Activated naive CD4-positive, alpha-beta T cell treated with anti-CD3 and anti-CD28 coated beads, Interleukin-2, amount 50 U/mL, for 72 hours (primary cell): ENCODE data around the gene GUSB. TPM values are rescaled to one million over a fixed set of nuclear protein-coding genes. Genes with fewer than 3 reads are reported as not detected.
"Not testable (repeated sequence)": the region's sequence is repeated elsewhere in the genome, so short reads cannot be mapped to it uniquely, and the experiment has no call there.

Experiments
- ATAC-seq, 2 donors: fragments of 150-1000 bp; cut with Tn5 transposase; 2 replicates each; pipeline ENCODE4 v1.10.0; 2021; ENCODE audit warnings: mild to moderate bottlenecking in 2 of 2, moderate library complexity in 2 of 2
- DNase-seq, 2 donors: peaks; one replicate each; pipeline ENCODE4 v3.0.0; 2021 to 2022; ENCODE audit warnings: low spot score in 2 of 2
- H3K27ac Mint-ChIP-seq, 2 donors: one replicate each; pipeline ENCODE4 v1.8.0; 2022; ENCODE audit warnings: mild to moderate bottlenecking in 2 of 2, mixed read lengths in 2 of 2
- H3K36me3 Mint-ChIP-seq, 2 donors: one replicate each; pipeline ENCODE4 v1.8.0; 2022; ENCODE audit warnings: mixed read lengths in 2 of 2
- H3K9me3 Mint-ChIP-seq, 2 donors: one replicate each; pipeline ENCODE4 v1.8.0; 2022; ENCODE audit warnings: mixed read lengths in 2 of 2
- total RNA-seq, 2 donors: library from RNA; stranded (reverse); gene quantifications; one replicate each; pipeline ENCODE4 v1.2.3, GENCODE V29; 2022

Gene GUSB
- total RNA-seq, 2 donors from 2014 or later, result 49.3 to 89.6 TPM

GRCh38 chr7:65955718-65956117 lies 26.3 kb downstream of the GUSB start:
- Mint-ChIP-seq H3K36me3 (peaks cover 0 to 2% of the 10 kb centered on the region in 2 donors), H3K27ac (no peak overlapping the region), H3K9me3 (no peaks in the 10 kb centered on the region)
- DNase-seq (no peak), ATAC-seq (no peak)

GRCh38 chr7:65953890-65954450 lies 28.0 kb downstream of the GUSB start:
- Mint-ChIP-seq H3K27ac (no peak overlapping the region), H3K36me3 (no peaks in the 10 kb centered on the region), H3K9me3 (no peaks in the 10 kb centered on the region)
- DNase-seq (no peak), ATAC-seq (no peak)

GRCh38 chr7:65953001-65953720 lies 28.9 kb downstream of the GUSB start:
- no peak for ATAC-seq

GRCh38 chr7:65951837-65952578 lies 30.0 kb downstream of the GUSB start:
- Mint-ChIP-seq H3K9me3 (no peaks in the 10 kb centered on the region), H3K27ac (no peak overlapping the region), H3K36me3 (no peaks in the 10 kb centered on the region)
- DNase-seq (no peak), ATAC-seq (no peak)

More at GRCh38 chr7:65953001-65953720, 28.9 kb downstream of the GUSB start:
- Mint-ChIP-seq H3K36me3 (no peaks in the 10 kb centered on the region), H3K9me3 (no peaks in the 10 kb centered on the region), H3K27ac (no peak overlapping the region)
- no peak for DNase-seq

- ATAC-seq (no peak), DNase-seq (no peak)
- Mint-ChIP-seq H3K36me3 (no peaks in the 10 kb centered on the region), H3K9me3 (no peaks in the 10 kb centered on the region), H3K27ac (no peak overlapping the region)
Measured at GRCh38 chr7:65946904-65947303, 35.1 kb downstream of the GUSB start.

- DNase-seq, H3K36me3 Mint-ChIP-seq, ATAC-seq, H3K9me3 Mint-ChIP-seq, H3K27ac Mint-ChIP-seq: not testable (repeated sequence)
Measured at GRCh38 chr7:65945787-65946186, 36.2 kb downstream of the GUSB start.

- DNase-seq (no peak), ATAC-seq (no peak)
- Mint-ChIP-seq H3K36me3 (peaks cover 13 to 29% of the 10 kb centered on the region in 2 donors), H3K9me3 (peaks cover 0 to 8% of the 10 kb centered on the region in 2 donors), H3K27ac (no peak overlapping the region)
Measured at GRCh38 chr7:65938336-65938895, 43.6 kb downstream of the GUSB start.

GRCh38 chr7:65937296-65937695 lies 44.7 kb downstream of the GUSB start:
- Mint-ChIP-seq H3K27ac (peak overlapping the region in 1 of 2 donors; percentile 73), H3K9me3 (peaks cover 0 to 8% of the 10 kb centered on the region in 2 donors), H3K36me3 (peaks cover 13 to 29% of the 10 kb centered on the region in 2 donors)
- ATAC-seq, result no peak
- DNase-seq, result no peak

GRCh38 chr7:65931685-65932084 lies 50.3 kb downstream of the GUSB start:
- H3K36me3 Mint-ChIP-seq, result peaks cover 5 to 6% of the 10 kb centered on the region in 2 donors
- H3K9me3 Mint-ChIP-seq, result peaks cover 0 to 8% of the 10 kb centered on the region in 2 donors
- DNase-seq (no peak), ATAC-seq (no peak)
- no peak overlapping the region for H3K27ac Mint-ChIP-seq

GRCh38 chr7:65927489-65928448 lies 54.2 kb downstream of the GUSB start:
- ATAC-seq, result no peak
- Mint-ChIP-seq H3K27ac (no peak overlapping the region), H3K36me3 (no peaks in the 10 kb centered on the region), H3K9me3 (no peaks in the 10 kb centered on the region)
- no peak for DNase-seq

- peak overlapping the region in 1 of 2 donors; percentile 1 for H3K27ac Mint-ChIP-seq
- no peaks in the 10 kb centered on the region for H3K36me3 Mint-ChIP-seq
- DNase-seq, result no peak
- no peaks in the 10 kb centered on the region for H3K9me3 Mint-ChIP-seq
- no peak for ATAC-seq
Measured at GRCh38 chr7:65926588-65926987, 55.4 kb downstream of the GUSB start.

GRCh38 chr7:65925040-65925439 lies 57.0 kb downstream of the GUSB start:
- peaks cover 0 to 2% of the 10 kb centered on the region in 2 donors for H3K36me3 Mint-ChIP-seq
- DNase-seq (no peak), ATAC-seq (no peak)
- no peak overlapping the region for H3K27ac Mint-ChIP-seq
- no peaks in the 10 kb centered on the region for H3K9me3 Mint-ChIP-seq

GRCh38 chr7:65924193-65924592 lies 57.8 kb downstream of the GUSB start:
- DNase-seq, result no peak
- ATAC-seq, result no peak
- H3K9me3 Mint-ChIP-seq, result no peaks in the 10 kb centered on the region
- H3K27ac Mint-ChIP-seq, result no peak overlapping the region
- H3K36me3 Mint-ChIP-seq, result peaks cover 0 to 4% of the 10 kb centered on the region in 2 donors

GRCh38 chr7:65923316-65923715 lies 58.7 kb downstream of the GUSB start:
- no peak for ATAC-seq
- Mint-ChIP-seq H3K27ac (peak overlapping the region in 1 of 2 donors; percentile 56), H3K9me3 (no peaks in the 10 kb centered on the region), H3K36me3 (peaks cover 0 to 7% of the 10 kb centered on the region in 2 donors)
- DNase-seq, result no peak

- H3K9me3 Mint-ChIP-seq, result no peaks in the 10 kb centered on the region
- DNase-seq, result no peak
- no peak for ATAC-seq
- peaks cover 0 to 9% of the 10 kb centered on the region in 2 donors for H3K36me3 Mint-ChIP-seq
- no peak overlapping the region for H3K27ac Mint-ChIP-seq
Measured at GRCh38 chr7:65915921-65916657, 65.9 kb downstream of the GUSB start.
